ENCODE measurements around the gene GOLGA2.

GRCh38 chr9:128310461-128310860 lies 34.7 kb upstream of the GOLGA2 start:
- TF ChIP-seq, protein P1, sequence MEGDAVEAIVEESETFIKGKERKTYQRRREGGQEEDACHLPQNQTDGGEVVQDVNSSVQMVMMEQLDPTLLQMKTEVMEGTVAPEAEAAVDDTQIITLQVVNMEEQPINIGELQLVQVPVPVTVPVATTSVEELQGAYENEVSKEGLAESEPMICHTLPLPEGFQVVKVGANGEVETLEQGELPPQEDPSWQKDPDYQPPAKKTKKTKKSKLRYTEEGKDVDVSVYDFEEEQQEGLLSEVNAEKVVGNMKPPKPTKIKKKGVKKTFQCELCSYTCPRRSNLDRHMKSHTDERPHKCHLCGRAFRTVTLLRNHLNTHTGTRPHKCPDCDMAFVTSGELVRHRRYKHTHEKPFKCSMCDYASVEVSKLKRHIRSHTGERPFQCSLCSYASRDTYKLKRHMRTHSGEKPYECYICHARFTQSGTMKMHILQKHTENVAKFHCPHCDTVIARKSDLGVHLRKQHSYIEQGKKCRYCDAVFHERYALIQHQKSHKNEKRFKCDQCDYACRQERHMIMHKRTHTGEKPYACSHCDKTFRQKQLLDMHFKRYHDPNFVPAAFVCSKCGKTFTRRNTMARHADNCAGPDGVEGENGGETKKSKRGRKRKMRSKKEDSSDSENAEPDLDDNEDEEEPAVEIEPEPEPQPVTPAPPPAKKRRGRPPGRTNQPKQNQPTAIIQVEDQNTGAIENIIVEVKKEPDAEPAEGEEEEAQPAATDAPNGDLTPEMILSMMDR (IDR thresholded peaks at IDR 0.05 in 4 of 5, conservative IDR thresholded peaks at IDR 0.05 in 1 of 5) = no peak
- no peak for TF ChIP-seq POLR2A (IDR thresholded peaks at IDR 0.05)
